ENCODE measurements around the gene CBX4. TPM values are rescaled to one million over a fixed set of nuclear protein-coding genes. Genes with fewer than 3 reads are reported as not detected.

Gene CBX4
- total and polyA plus RNA-seq, 10 of the 15 experiments (the other 5 are each of a cell fraction or from before 2014, with no cell fraction given): 0.69 to 24.6 (median 4.2) TPM

GRCh38 chr17:79803997-79804855 lies 35.0 kb downstream of the CBX4 start (continued):
- TF ChIP-seq MAX (IDR thresholded peaks at IDR 0.05; ENCODE audit: low read depth, low read length) (peak; percentile 63; the same call in 1 of the 2 replicates), CREM (IDR thresholded peaks at IDR 0.05; ENCODE audit: low read depth) (peak; percentile 28; the same call in 1 of the 2 replicates), ZBED1 (IDR thresholded peaks at IDR 0.05; ENCODE audit: borderline replicate concordance) (no peak), ZNF217 (IDR thresholded peaks at IDR 0.05) (no peak), WRNIP1 (IDR thresholded peaks at IDR 0.05; ENCODE audit: borderline replicate concordance, low read depth, low read length) (no peak), FOXM1 (IDR thresholded peaks at IDR 0.05; ENCODE audit: low read depth, low read length) (0 out of 2 replicates have a peak, but pooled peaks have one; percentile 27), POLR2A (IDR thresholded peaks at IDR 0.05; ENCODE audit: low read depth, low read length) (peak; percentile 66), ETV6 (conservative IDR thresholded peaks at IDR 0.05 in 1 of 2, IDR thresholded peaks at IDR 0.05 in 1 of 2; ENCODE audit: borderline replicate concordance in 1 of 2, low read depth in 1 of 2) (peak in 1 of 2 experiments; percentile 39; a peak in 1 of 4 replicates), USF2 (IDR thresholded peaks at IDR 0.05; ENCODE audit: borderline replicate concordance, low read depth, low read length) (no peak), RBBP5 (conservative IDR thresholded peaks at IDR 0.05) (no peak), BHLHE40 (IDR thresholded peaks at IDR 0.05; ENCODE audit: borderline replicate concordance in 1 of 2, low read depth in 2 of 2, low read length in 1 of 2) (peak; percentile 32 to 61; a peak in 2 of 4 replicates), BACH1 (IDR thresholded peaks at IDR 0.05; ENCODE audit: borderline replicate concordance) (peak; percentile 27; the same call in 1 of the 2 replicates), CBX3 (IDR thresholded peaks at IDR 0.05; ENCODE audit: borderline replicate concordance, low read depth) (no peak), SMARCA5 (IDR thresholded peaks at IDR 0.05) (no peak), GABPA (IDR thresholded peaks at IDR 0.05; ENCODE audit: low read depth) (peak; percentile 72; the same call in 1 of the 2 replicates), ZNF384 (IDR thresholded peaks at IDR 0.05; ENCODE audit: borderline replicate concordance, low read depth, low read length) (no peak), FOXK2 (IDR thresholded peaks at IDR 0.05) (peak; percentile 35; the same call in 1 of the 2 replicates)
- TF ChIP-seq, protein P1, sequence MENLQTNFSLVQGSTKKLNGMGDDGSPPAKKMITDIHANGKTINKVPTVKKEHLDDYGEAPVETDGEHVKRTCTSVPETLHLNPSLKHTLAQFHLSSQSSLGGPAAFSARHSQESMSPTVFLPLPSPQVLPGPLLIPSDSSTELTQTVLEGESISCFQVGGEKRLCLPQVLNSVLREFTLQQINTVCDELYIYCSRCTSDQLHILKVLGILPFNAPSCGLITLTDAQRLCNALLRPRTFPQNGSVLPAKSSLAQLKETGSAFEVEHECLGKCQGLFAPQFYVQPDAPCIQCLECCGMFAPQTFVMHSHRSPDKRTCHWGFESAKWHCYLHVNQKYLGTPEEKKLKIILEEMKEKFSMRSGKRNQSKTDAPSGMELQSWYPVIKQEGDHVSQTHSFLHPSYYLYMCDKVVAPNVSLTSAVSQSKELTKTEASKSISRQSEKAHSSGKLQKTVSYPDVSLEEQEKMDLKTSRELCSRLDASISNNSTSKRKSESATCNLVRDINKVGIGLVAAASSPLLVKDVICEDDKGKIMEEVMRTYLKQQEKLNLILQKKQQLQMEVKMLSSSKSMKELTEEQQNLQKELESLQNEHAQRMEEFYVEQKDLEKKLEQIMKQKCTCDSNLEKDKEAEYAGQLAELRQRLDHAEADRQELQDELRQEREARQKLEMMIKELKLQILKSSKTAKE (IDR thresholded peaks at IDR 0.05; ENCODE audit: low read depth, poor library complexity, severe bottlenecking): peak; percentile 84
- TF ChIP-seq, protein P2, sequence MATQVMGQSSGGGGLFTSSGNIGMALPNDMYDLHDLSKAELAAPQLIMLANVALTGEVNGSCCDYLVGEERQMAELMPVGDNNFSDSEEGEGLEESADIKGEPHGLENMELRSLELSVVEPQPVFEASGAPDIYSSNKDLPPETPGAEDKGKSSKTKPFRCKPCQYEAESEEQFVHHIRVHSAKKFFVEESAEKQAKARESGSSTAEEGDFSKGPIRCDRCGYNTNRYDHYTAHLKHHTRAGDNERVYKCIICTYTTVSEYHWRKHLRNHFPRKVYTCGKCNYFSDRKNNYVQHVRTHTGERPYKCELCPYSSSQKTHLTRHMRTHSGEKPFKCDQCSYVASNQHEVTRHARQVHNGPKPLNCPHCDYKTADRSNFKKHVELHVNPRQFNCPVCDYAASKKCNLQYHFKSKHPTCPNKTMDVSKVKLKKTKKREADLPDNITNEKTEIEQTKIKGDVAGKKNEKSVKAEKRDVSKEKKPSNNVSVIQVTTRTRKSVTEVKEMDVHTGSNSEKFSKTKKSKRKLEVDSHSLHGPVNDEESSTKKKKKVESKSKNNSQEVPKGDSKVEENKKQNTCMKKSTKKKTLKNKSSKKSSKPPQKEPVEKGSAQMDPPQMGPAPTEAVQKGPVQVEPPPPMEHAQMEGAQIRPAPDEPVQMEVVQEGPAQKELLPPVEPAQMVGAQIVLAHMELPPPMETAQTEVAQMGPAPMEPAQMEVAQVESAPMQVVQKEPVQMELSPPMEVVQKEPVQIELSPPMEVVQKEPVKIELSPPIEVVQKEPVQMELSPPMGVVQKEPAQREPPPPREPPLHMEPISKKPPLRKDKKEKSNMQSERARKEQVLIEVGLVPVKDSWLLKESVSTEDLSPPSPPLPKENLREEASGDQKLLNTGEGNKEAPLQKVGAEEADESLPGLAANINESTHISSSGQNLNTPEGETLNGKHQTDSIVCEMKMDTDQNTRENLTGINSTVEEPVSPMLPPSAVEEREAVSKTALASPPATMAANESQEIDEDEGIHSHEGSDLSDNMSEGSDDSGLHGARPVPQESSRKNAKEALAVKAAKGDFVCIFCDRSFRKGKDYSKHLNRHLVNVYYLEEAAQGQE (IDR thresholded peaks at IDR 0.05; ENCODE audit: low read depth, low read length): no peak
- TF ChIP-seq, protein P3, sequence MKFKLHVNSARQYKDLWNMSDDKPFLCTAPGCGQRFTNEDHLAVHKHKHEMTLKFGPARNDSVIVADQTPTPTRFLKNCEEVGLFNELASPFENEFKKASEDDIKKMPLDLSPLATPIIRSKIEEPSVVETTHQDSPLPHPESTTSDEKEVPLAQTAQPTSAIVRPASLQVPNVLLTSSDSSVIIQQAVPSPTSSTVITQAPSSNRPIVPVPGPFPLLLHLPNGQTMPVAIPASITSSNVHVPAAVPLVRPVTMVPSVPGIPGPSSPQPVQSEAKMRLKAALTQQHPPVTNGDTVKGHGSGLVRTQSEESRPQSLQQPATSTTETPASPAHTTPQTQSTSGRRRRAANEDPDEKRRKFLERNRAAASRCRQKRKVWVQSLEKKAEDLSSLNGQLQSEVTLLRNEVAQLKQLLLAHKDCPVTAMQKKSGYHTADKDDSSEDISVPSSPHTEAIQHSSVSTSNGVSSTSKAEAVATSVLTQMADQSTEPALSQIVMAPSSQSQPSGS (IDR thresholded peaks at IDR 0.05; ENCODE audit: low read length): no peak
- TF ChIP-seq, protein P4, sequence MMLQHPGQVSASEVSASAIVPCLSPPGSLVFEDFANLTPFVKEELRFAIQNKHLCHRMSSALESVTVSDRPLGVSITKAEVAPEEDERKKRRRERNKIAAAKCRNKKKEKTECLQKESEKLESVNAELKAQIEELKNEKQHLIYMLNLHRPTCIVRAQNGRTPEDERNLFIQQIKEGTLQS (IDR thresholded peaks at IDR 0.05; ENCODE audit: borderline replicate concordance, extremely low read depth, low read depth, low read length): no peak
